ENCODE measurements around the gene SLC4A9. TPM values are rescaled to one million over a fixed set of nuclear protein-coding genes. Genes with fewer than 3 reads are reported as not detected.

SLC4A9 gene
- total and polyA plus RNA-seq, 2 donors (not counting 3 experiments of a cell fraction or from before 2014, with no cell fraction given): not detected

DNA sequence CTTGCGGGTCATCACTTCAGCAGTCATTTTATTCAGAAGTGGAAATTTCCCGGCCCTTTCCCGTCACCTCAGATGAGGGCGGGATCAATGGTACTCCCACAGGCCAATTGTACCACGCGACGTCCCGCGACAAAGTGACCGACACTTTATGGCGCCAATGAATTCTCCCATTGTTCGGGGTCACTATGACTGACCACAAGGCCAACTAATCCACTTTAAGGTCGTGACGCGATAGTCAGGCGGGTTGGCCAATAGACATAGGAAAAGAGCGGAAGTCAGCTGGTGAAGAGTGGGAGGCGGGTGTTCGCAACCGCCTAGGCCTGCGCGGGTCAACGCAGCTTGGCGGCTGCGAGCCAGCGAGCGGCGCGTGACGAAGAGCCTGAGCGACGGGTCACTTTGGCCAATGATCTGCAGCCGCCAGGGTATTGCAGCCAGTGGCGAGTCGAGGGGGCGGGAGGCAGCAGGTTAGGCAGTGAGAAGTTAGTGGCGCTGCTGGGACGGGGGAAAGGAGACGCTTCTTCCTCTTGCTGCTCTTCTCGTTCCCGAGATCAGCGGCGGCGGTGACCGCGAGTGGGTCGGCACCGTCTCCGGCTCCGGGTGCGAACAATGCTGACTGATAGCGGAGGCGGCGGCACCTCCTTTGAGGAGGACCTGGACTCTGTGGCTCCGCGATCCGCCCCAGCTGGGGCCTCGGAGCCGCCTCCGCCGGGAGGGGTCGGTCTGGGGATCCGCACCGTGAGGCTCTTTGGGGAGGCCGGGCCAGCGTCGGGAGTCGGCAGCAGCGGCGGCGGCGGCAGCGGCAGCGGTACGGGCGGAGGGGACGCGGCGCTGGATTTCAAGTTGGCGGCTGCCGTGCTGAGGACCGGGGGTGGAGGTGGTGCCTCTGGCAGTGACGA lies 41.6 kb downstream of the SLC4A9 start, which contains the start of gene ANKHD1:
ANKHD1 (plus strand) TSS at position 472 of the 896 bp plus-strand sequence; CDS start at position 607, 135 bp downstream.
- H3K9ac ChIP-seq (replicated peaks; ENCODE audit: extremely low read depth, insufficient read depth, low read length): peak within 1 kb of the TSS; percentile 76
- ChIA-PET POLR2A (interaction anchor here (1.2 to 1.4 kb wide), 4 partner anchors 55 to 246 kb away, joined by 3 to 6 read pairs (median 4); partner anchors contain the start of genes EIF4EBP3, HBEGF, IK and NDUFA2), CTCF (interaction anchor here (0.9 to 2.9 kb wide), 8 partner anchors 16 to 234 kb away, joined by 3 to 22 read pairs (median 4); partner anchors contain the start of genes CD14 and EIF4EBP3)
- peak within 1 kb of the TSS; percentile 76 for H2AFZ ChIP-seq (ENCODE audit: low read depth, low read length)
- no peaks in the 10 kb centered on the region for H3K27me3 ChIP-seq (ENCODE audit: control insufficient read depth in 2 of 2, insufficient read depth in 2 of 2, low read length in 2 of 2)
- dilution Hi-C loops (cut with MboI; ENCODE audit: extremely low pct_ligation_motif_present, low sequenced_read_pairs): no loop called here
- peak; percentile 100 for FAIRE-seq
- TF ChIP-seq JUN (IDR thresholded peaks at IDR 0.05; ENCODE audit: borderline replicate concordance, insufficient read depth, insufficient read length, low read depth) (no peak), POLR2A (IDR thresholded peaks at IDR 0.05; ENCODE audit: low read depth, low read length) (peak; percentile 67), MYC (IDR thresholded peaks at IDR 0.05; ENCODE audit: low read depth, low read length) (no peak), POLR2AphosphoS5 (IDR thresholded peaks at IDR 0.05; ENCODE audit: insufficient read depth, low read depth, low read length) (peak; percentile 82)
- TF ChIP-seq, protein P1, sequence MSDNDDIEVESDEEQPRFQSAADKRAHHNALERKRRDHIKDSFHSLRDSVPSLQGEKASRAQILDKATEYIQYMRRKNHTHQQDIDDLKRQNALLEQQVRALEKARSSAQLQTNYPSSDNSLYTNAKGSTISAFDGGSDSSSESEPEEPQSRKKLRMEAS (IDR thresholded peaks at IDR 0.05; ENCODE audit: insufficient read depth, insufficient read length): peak; percentile 77
- H3K4me3 ChIP-seq (replicated peaks in 1 of 3; ENCODE audit: insufficient read depth in 1 of 3, low read depth in 1 of 3, low read length in 3 of 3): peak within 1 kb of the TSS; percentile 42 to 92 (median 87)
- H3K36me3 ChIP-seq (ENCODE audit: control insufficient read depth in 2 of 2, extremely low read depth in 1 of 2, insufficient read depth in 2 of 2, low read length in 2 of 2): no peaks in the 10 kb centered on the region
- H3K27ac ChIP-seq (ENCODE audit: insufficient read depth, low read depth, low read length): peak within 1 kb of the TSS; percentile 44
- no peaks in the 10 kb centered on the region for H3K9me1 ChIP-seq (replicated peaks; ENCODE audit: control insufficient read depth, extremely low read depth, insufficient read depth, low read length)
- peak within 1 kb of the TSS; percentile 85 for H3K4me2 ChIP-seq (ENCODE audit: insufficient read depth, low read length)
- peaks cover 8% of the 10 kb centered on the region for H3K4me1 ChIP-seq (ENCODE audit: control insufficient read depth, extremely low read depth, insufficient read depth, low read length)
- peaks cover 4% of the 10 kb centered on the region for H4K20me1 ChIP-seq (replicated peaks; ENCODE audit: control insufficient read depth, extremely low read depth, insufficient read depth, low read length)
- peak; percentile 100 for DNase-seq (ENCODE audit: low read depth, low spot score)
- intact Hi-C loops (cut with micrococcal nuclease): loop anchor here (1.0 to 5.0 kb wide), 8 partner anchors 29 to 319 kb away; partner anchors contain the start of genes APBB3, EIF4EBP3, IK and NDUFA2
- peaks cover 48% of the 10 kb centered on the region for H3K79me2 ChIP-seq (ENCODE audit: control insufficient read depth, insufficient read depth, low read length)
- TSS peak; percentile 24 for BruUV-seq (replicated peaks)
- H3K9me3 ChIP-seq (replicated peaks; ENCODE audit: control insufficient read depth, insufficient read depth, low read length): no peaks in the 10 kb centered on the region
